H9 (cell line): Measurements from ENCODE around the gene MYH7. TPM values are rescaled to one million over a fixed set of nuclear protein-coding genes. Genes with fewer than 3 reads are reported as not detected.

Experiments used
- DNase-seq: peaks from one replicate; pipeline ENCODE4 v3.0.0-alpha.2; 2017
- H2AFZ ChIP-seq: one replicate; pipeline ENCODE4 v1.6.1; 2013; ENCODE audit warnings: mild to moderate bottlenecking, low read length, control low read depth, moderate library complexity
- H2AK5ac ChIP-seq: 2 replicates; pipeline ENCODE4 v1.6.1; 2013; ENCODE audit warnings: low read length, control low read depth, mixed read lengths; ENCODE audit not compliant: insufficient read length
- H2BK120ac ChIP-seq: one replicate; pipeline ENCODE4 v1.6.1; 2013; ENCODE audit warnings: low read depth, mild to moderate bottlenecking, low read length, control low read depth, inconsistent platforms; ENCODE audit not compliant: poor library complexity, severe bottlenecking
- H2BK12ac ChIP-seq: 2 replicates; pipeline ENCODE4 v1.6.1; 2013; ENCODE audit warnings: low read length, control low read depth, mixed read lengths, low read depth; ENCODE audit not compliant: insufficient read length
- H2BK15ac ChIP-seq: 2 replicates; pipeline ENCODE4 v1.6.1; 2013; ENCODE audit warnings: low read depth, low read length, control low read depth
- H2BK20ac ChIP-seq: one replicate; pipeline ENCODE4 v1.6.1; 2013; ENCODE audit warnings: low read depth, mild to moderate bottlenecking, low read length, control low read depth, inconsistent platforms; ENCODE audit not compliant: poor library complexity, severe bottlenecking
- H2BK5ac ChIP-seq: 2 replicates; pipeline ENCODE4 v1.6.1; 2013; ENCODE audit warnings: low read length, control low read depth, mixed read lengths; ENCODE audit not compliant: insufficient read length
- H3K14ac ChIP-seq: 2 replicates; pipeline ENCODE4 v1.6.1; 2013; ENCODE audit warnings: low read length, control low read depth; ENCODE audit not compliant: insufficient read depth
- H3K18ac ChIP-seq: 2 replicates; pipeline ENCODE4 v1.6.1; 2013; ENCODE audit warnings: low read depth, mild to moderate bottlenecking, mixed read lengths, low read length, control low read depth; ENCODE audit not compliant: insufficient read length
- H3K23ac ChIP-seq: 2 replicates; pipeline ENCODE4 v1.6.1; 2013; ENCODE audit warnings: low read length, control low read depth, mixed read lengths, low read depth; ENCODE audit not compliant: insufficient read length
- H3K23me2 ChIP-seq: 2 replicates; pipeline ENCODE4 v1.6.1; 2013; ENCODE audit warnings: low read depth, mild to moderate bottlenecking, mixed read lengths, low read length, control low read depth; ENCODE audit not compliant: insufficient read length, poor library complexity, severe bottlenecking
- H3K27ac ChIP-seq: 2 replicates; pipeline ENCODE4 v1.5.1; 2013; ENCODE audit warnings: low read length, control low read depth, mixed read lengths, low read depth; ENCODE audit not compliant: insufficient read length
- H3K27me3 ChIP-seq: 2 replicates; pipeline ENCODE4 v1.6.1; 2013; ENCODE audit warnings: low read length, control low read depth, inconsistent platforms; ENCODE audit not compliant: insufficient read depth
- H3K4ac ChIP-seq: 2 replicates; pipeline ENCODE4 v1.6.1; 2013; ENCODE audit warnings: low read depth, mild to moderate bottlenecking, control low read depth, inconsistent platforms, low read length, moderate library complexity
- H3K4me1 ChIP-seq: 2 replicates; pipeline ENCODE4 v1.6.1; 2013; ENCODE audit warnings: low read length, control low read depth, inconsistent platforms; ENCODE audit not compliant: insufficient read depth
- H3K4me2 ChIP-seq: 2 replicates; pipeline ENCODE4 v1.6.1; 2013; ENCODE audit warnings: low read length, control low read depth, mixed read lengths; ENCODE audit not compliant: insufficient read length, insufficient read depth
- H3K56ac ChIP-seq: 2 replicates; pipeline ENCODE4 v1.6.1; 2013; ENCODE audit warnings: low read depth, mild to moderate bottlenecking, mixed read lengths, low read length, control low read depth; ENCODE audit not compliant: insufficient read length
- H3K79me1 ChIP-seq: 2 replicates; pipeline ENCODE4 v1.6.1; 2013; ENCODE audit warnings: low read depth, mild to moderate bottlenecking, moderate library complexity, low read length, control low read depth, inconsistent platforms; ENCODE audit not compliant: insufficient read depth, poor library complexity, severe bottlenecking
- H3K79me2 ChIP-seq: 2 replicates; pipeline ENCODE4 v1.6.1; 2013; ENCODE audit warnings: low read length, control low read depth, inconsistent platforms; ENCODE audit not compliant: insufficient read depth
- H3K9ac ChIP-seq: 2 replicates; pipeline ENCODE4 v1.6.1; 2013; ENCODE audit warnings: low read length, control low read depth, mixed read lengths; ENCODE audit not compliant: insufficient read length; ENCODE audit errors: extremely low read depth
- H3K9me3 ChIP-seq: one replicate; pipeline ENCODE4 v1.6.1; 2013; ENCODE audit warnings: low read depth, low read length, inconsistent platforms; ENCODE audit not compliant: control insufficient read depth
- H3T11ph ChIP-seq: one replicate; pipeline ENCODE4 v1.6.1; 2013; ENCODE audit warnings: mild to moderate bottlenecking, low read length, control low read depth, inconsistent platforms
- H4K20me1 ChIP-seq: one replicate; pipeline ENCODE4 v1.6.1; 2013; ENCODE audit not compliant: control insufficient read depth, insufficient read length, insufficient read depth
- H4K5ac ChIP-seq: 2 replicates; pipeline ENCODE4 v1.6.1; 2013; ENCODE audit warnings: low read depth, mild to moderate bottlenecking, mixed read lengths, low read length, control low read depth; ENCODE audit not compliant: insufficient read length
- H4K8ac ChIP-seq: replicated peaks from 2 replicates; pipeline ENCODE4 v1.6.1; 2013; ENCODE audit warnings: low read length, control low read depth, mixed read lengths, low read depth; ENCODE audit not compliant: insufficient read length
- H4K91ac ChIP-seq: 2 replicates; pipeline ENCODE4 v1.6.1; 2013; ENCODE audit warnings: low read depth, mild to moderate bottlenecking, moderate library complexity, mixed read lengths, low read length, control low read depth; ENCODE audit not compliant: insufficient read length
- H3K27ac Mint-ChIP-seq, 3 experiments: 2 replicates in 2 of 3; 3 replicates in 1 of 3; pipeline ENCODE4 v1.8.0; 2020 to 2021; ENCODE audit warnings: mixed read lengths in 3 of 3, mild to moderate bottlenecking in 1 of 3, moderate library complexity in 1 of 3
- H3K27me3 Mint-ChIP-seq: 2 replicates; pipeline ENCODE4 v1.8.0; 2021; ENCODE audit warnings: low read depth, mild to moderate bottlenecking, moderate library complexity, mixed read lengths
- H3K36me3 Mint-ChIP-seq, 3 experiments: 2 replicates in 2 of 3; 3 replicates in 1 of 3; pipeline ENCODE4 v1.8.0; 2020 to 2021; ENCODE audit warnings: low read depth in 3 of 3, mixed read lengths in 3 of 3; ENCODE audit not compliant: insufficient read depth in 1 of 3
- H3K4me1 Mint-ChIP-seq, 2 experiments: 2 replicates each; pipeline ENCODE4 v1.8.0; 2020; ENCODE audit warnings: mixed read lengths in 2 of 2
- H3K4me3 Mint-ChIP-seq, 2 experiments: 2 replicates in 1 of 2; 3 replicates in 1 of 2; pipeline ENCODE4 v1.8.0; 2020 to 2021; ENCODE audit warnings: mild to moderate bottlenecking in 2 of 2, mixed read lengths in 2 of 2, moderate library complexity in 1 of 2
- H3K9me3 Mint-ChIP-seq, 2 experiments: 2 replicates in 1 of 2; 3 replicates in 1 of 2; pipeline ENCODE4 v1.8.0; 2020; ENCODE audit warnings: mild to moderate bottlenecking in 2 of 2, mixed read lengths in 2 of 2, moderate library complexity in 1 of 2
- CTCF ChIP-seq: fragments of 200-600 bp; sonication (generic); conservative IDR thresholded peaks from 3 replicates; pipeline ENCODE4 v1.8.0; 2021; ENCODE audit warnings: antibody characterized with exemption, mild to moderate bottlenecking
- WGBS: extraction: QIAGEN DNeasy Blood & Tissue Kit; methylation state at CpG from one replicate; pipeline ENCODE4 v1.1.7; 2013; ENCODE audit warnings: missing lambda C conversion rate, low lambda C conversion rate, mixed read lengths; ENCODE audit not compliant: insufficient read length; ENCODE audit errors: extremely low coverage; 5-methylcytosine and 5-hydroxymethylcytosine counted together
- total RNA-seq: library from RNA; stranded (reverse); gene quantifications from 2 replicates; pipeline ENCODE4 v1.2.1, GENCODE V29; 2021

MYH7 gene
- total RNA-seq, 1 experiment from 2014 or later: not detected

GRCh38 chr14:23445773-23446172 is 10.3 kb upstream of the MYH7 start:
- H2BK20ac ChIP-seq: no peak overlapping the region
- H3K23ac ChIP-seq: no peak overlapping the region
- no peaks in the 10 kb centered on the region for H4K20me1 ChIP-seq
- H3K14ac ChIP-seq: no peak overlapping the region
- no peak for DNase-seq
- H3K4me1 ChIP-seq: no peaks in the 10 kb centered on the region
- no peak overlapping the region for H2AFZ ChIP-seq
- H3K27ac ChIP-seq: no peak overlapping the region
- H3K9me3 Mint-ChIP-seq: no peaks in the 10 kb centered on the region
- no peak overlapping the region for H3K4me3 Mint-ChIP-seq
- H3K4me2 ChIP-seq: no peak overlapping the region
- no peaks in the 10 kb centered on the region for H3K79me1 ChIP-seq
- peaks cover 31 to 39% of the 10 kb centered on the region in 2 experiments for H3K4me1 Mint-ChIP-seq
- H3K27me3 Mint-ChIP-seq: peaks cover 27% of the 10 kb centered on the region
- no peaks in the 10 kb centered on the region for H3K79me2 ChIP-seq
- WGBS: no CpG with 5 or more reads among the region's 4 CpGs
- H3K36me3 Mint-ChIP-seq: no peaks in the 10 kb centered on the region
- H2BK5ac ChIP-seq: no peak overlapping the region
- no peak overlapping the region for H2AK5ac ChIP-seq
- no peak overlapping the region for H2BK120ac ChIP-seq
- no peak overlapping the region for H2BK15ac ChIP-seq
- no peak overlapping the region for H4K5ac ChIP-seq
- no peak overlapping the region for H3K27ac Mint-ChIP-seq
- H3K23me2 ChIP-seq: no peaks in the 10 kb centered on the region
- H3K4ac ChIP-seq: no peak overlapping the region
- no peak overlapping the region for H4K8ac ChIP-seq
- no peak overlapping the region for H3K18ac ChIP-seq
- no peak for TF ChIP-seq CTCF
- no peaks in the 10 kb centered on the region for H3K27me3 ChIP-seq
- H3T11ph ChIP-seq: no peak overlapping the region
- H4K91ac ChIP-seq: no peak overlapping the region
- no peak overlapping the region for H3K56ac ChIP-seq
- H3K9ac ChIP-seq: no peak overlapping the region
- H2BK12ac ChIP-seq: no peak overlapping the region
- H3K9me3 ChIP-seq: no peaks in the 10 kb centered on the region
